Left lung (tissue), 10 donors: Measurements from ENCODE around the gene ANKRD13D. TPM values are rescaled to one million over a fixed set of nuclear protein-coding genes. Genes with fewer than 3 reads are reported as not detected.
A peak's percentile ranks its signal among the peaks of the same experiment; 100 is the strongest.

Experiments used
- ATAC-seq: fragments of 200-7000 bp; cut with Tn5 transposase; one replicate; pipeline ENCODE4 v1.9.1; 2020; ENCODE audit warnings: moderate library complexity
- DNase-seq, 4 donors: peaks; one replicate each; pipeline ENCODE4 v3.0.0-alpha.2; 2013 to 2020
- H3K27ac ChIP-seq, 2 donors: fragments of 200-600 bp; sonication (generic) in 1 of 2; one replicate each; pipeline versions ENCODE4 v1.5.0 to v1.8.0; 2020 to 2021
- H3K27me3 ChIP-seq, 2 donors: fragments of 200-600 bp; sonication (generic) in 1 of 2; one replicate each; pipeline versions ENCODE4 v1.5.0 to v1.8.0; 2020 to 2021
- H3K36me3 ChIP-seq, 2 donors: fragments of 200-600 bp; sonication (generic) in 1 of 2; one replicate each; pipeline versions ENCODE4 v1.5.0 to v1.8.0; 2020 to 2021
- H3K4me1 ChIP-seq, 2 donors: fragments of 200-600 bp; one replicate each; pipeline ENCODE4 v1.8.0; 2021
- H3K4me3 ChIP-seq, 2 donors: fragments of 200-600 bp; sonication (generic) in 1 of 2; one replicate each; pipeline versions ENCODE4 v1.5.0 to v1.8.0; 2020 to 2021; ENCODE audit warnings: mild to moderate bottlenecking in 1 of 2
- H3K9me3 ChIP-seq, 2 donors: fragments of 200-600 bp; sonication (generic) in 1 of 2; one replicate each; pipeline versions ENCODE4 v1.5.0 to v1.8.0; 2020 to 2021
- CTCF ChIP-seq, 2 donors: fragments of 200-600 bp; sonication (generic) in 1 of 2; IDR thresholded peaks; one replicate each; pipeline versions ENCODE4 v1.5.0 to v1.8.0; 2021; ENCODE audit warnings: antibody characterized with exemption in 2 of 2
- intact Hi-C, 2 donors: fragments of 100-400 bp; cut with DNase I; formaldehyde crosslinking; loops; one replicate each; pipeline versions ENCODE4 v1.11.2 to v1.14.2; 2022
- polyA plus RNA-seq, 6 donors: library from polyadenylated mRNA; unstranded; fragments of 120-200 nt; gene quantifications; one replicate each; pipeline ENCODE4 v1.2.1, GENCODE V29; 2013; ENCODE audit not compliant: insufficient read length in 6 of 6
- total RNA-seq, 2 donors: library from RNA; stranded (reverse); fragmentation: NEBNext Ultra II Directional; extraction: Animal tissue kit (Norgen Biotek cat#: 25700); gene quantifications; one replicate each; pipeline ENCODE4 v1.2.1, GENCODE V29; 2021
- donor health status: DM: no; HTN: yes; CAD: no.
- donor health status: DM: no; HTN: no; CAD: no.

The ANKRD13D gene
- total and polyA plus RNA-seq, 8 donors, result 34.5 to 81.2 (median 50.3) TPM

GRCh38 chr11:67251841-67252240 is 37.3 kb upstream of the ANKRD13D start:
- intact Hi-C loops, result no loop called here
- peaks cover 0 to 31% of the 10 kb centered on the region in 2 donors for H3K4me1 ChIP-seq
- no peak for DNase-seq
- no peaks in the 10 kb centered on the region for H3K9me3 ChIP-seq
- no peak overlapping the region for H3K27ac ChIP-seq
- no peak for ATAC-seq
- no peaks in the 10 kb centered on the region for H3K27me3 ChIP-seq
- peaks cover 0 to 100% of the 10 kb centered on the region in 2 donors for H3K36me3 ChIP-seq
- H3K4me3 ChIP-seq, result no peak overlapping the region
- no peak for TF ChIP-seq CTCF (IDR thresholded peaks at IDR 0.05)

GRCh38 chr11:67252831-67253239 is 36.3 kb upstream of the ANKRD13D start:
- peak; percentile 65 for ATAC-seq
- intact Hi-C loops, result no loop called here
- DNase-seq, result no peak
- no peaks in the 10 kb centered on the region for H3K9me3 ChIP-seq
- TF ChIP-seq CTCF (IDR thresholded peaks at IDR 0.05), result peak in 1 of 2 donors; percentile 31
- no peak overlapping the region for H3K4me3 ChIP-seq
- no peaks in the 10 kb centered on the region for H3K27me3 ChIP-seq
- peaks cover 0 to 97% of the 10 kb centered on the region in 2 donors for H3K36me3 ChIP-seq
- H3K27ac ChIP-seq, result peak overlapping the region in 1 of 2 donors; percentile 5
- peaks cover 3 to 31% of the 10 kb centered on the region in 2 donors for H3K4me1 ChIP-seq

- H3K36me3 ChIP-seq, result peaks cover 0 to 85% of the 10 kb centered on the region in 2 donors
- H3K9me3 ChIP-seq, result no peaks in the 10 kb centered on the region
- H3K27ac ChIP-seq, result no peak overlapping the region
- intact Hi-C loops, result no loop called here
- DNase-seq, result no peak
- TF ChIP-seq CTCF (IDR thresholded peaks at IDR 0.05), result no peak
- H3K4me1 ChIP-seq, result peaks cover 3 to 23% of the 10 kb centered on the region in 2 donors
- no peak overlapping the region for H3K4me3 ChIP-seq
- H3K27me3 ChIP-seq, result no peaks in the 10 kb centered on the region
- peak; percentile 35 for ATAC-seq
These were observed 35.1 kb upstream of the ANKRD13D start for GRCh38 chr11:67253872-67254624.

- H3K9me3 ChIP-seq, result no peaks in the 10 kb centered on the region
- peaks cover 0 to 77% of the 10 kb centered on the region in 2 donors for H3K36me3 ChIP-seq
- DNase-seq (no peak), ATAC-seq (no peak)
- intact Hi-C loops, result no loop called here
- H3K27ac ChIP-seq, result no peak overlapping the region
- no peaks in the 10 kb centered on the region for H3K27me3 ChIP-seq
- TF ChIP-seq CTCF (IDR thresholded peaks at IDR 0.05), result no peak
- H3K4me3 ChIP-seq, result no peak overlapping the region
- peaks cover 3 to 23% of the 10 kb centered on the region in 2 donors for H3K4me1 ChIP-seq
These were observed 34.3 kb upstream of the ANKRD13D start for GRCh38 chr11:67254798-67255197.

- ATAC-seq, result no peak
- H3K9me3 ChIP-seq, result no peaks in the 10 kb centered on the region
- TF ChIP-seq CTCF (IDR thresholded peaks at IDR 0.05), result no peak
- intact Hi-C loops, result no loop called here
- no peaks in the 10 kb centered on the region for H3K27me3 ChIP-seq
- no peak overlapping the region for H3K4me3 ChIP-seq
- H3K36me3 ChIP-seq, result peaks cover 0 to 72% of the 10 kb centered on the region in 2 donors
- DNase-seq, result no peak
- no peak overlapping the region for H3K27ac ChIP-seq
- peaks cover 3 to 23% of the 10 kb centered on the region in 2 donors for H3K4me1 ChIP-seq
These were observed 33.8 kb upstream of the ANKRD13D start for GRCh38 chr11:67255353-67255752.
